Measurements from ENCODE around the gene LSM14A.
"Not testable (repeated sequence)": the region's sequence is repeated elsewhere in the genome, so short reads cannot be mapped to it uniquely, and the experiment has no call there.

Gene LSM14A

GRCh38 chr19:34188408-34188807 lies 16.1 kb downstream of the LSM14A start:
- Histone ChIP-seq H3K36me3 (ENCODE audit: insufficient read depth, low read length) (peaks cover 2% of the 10 kb centered on the region), H3K9me3 (ENCODE audit: low read length) (peaks cover 2% of the 10 kb centered on the region), H2AFZ (ENCODE audit: low read depth, low read length) (no peak overlapping the region), H3K4me1 (ENCODE audit: insufficient read depth, low read length) (no peaks in the 10 kb centered on the region), H3K4me3 (ENCODE audit: low read length) (no peak overlapping the region), H3K27me3 (ENCODE audit: insufficient read depth, low read length) (no peaks in the 10 kb centered on the region)

GRCh38 chr19:34189199-34189916 lies 17.1 kb downstream of the LSM14A start:
- Histone ChIP-seq H3K36me3 (ENCODE audit: insufficient read depth, low read length) (peaks cover 8% of the 10 kb centered on the region), H3K4me3 (ENCODE audit: low read length) (no peak overlapping the region), H3K9me3 (ENCODE audit: low read length) (peaks cover 2% of the 10 kb centered on the region)

GRCh38 chr19:34189917-34190425 lies 17.7 kb downstream of the LSM14A start:
- H3K9me3 ChIP-seq (ENCODE audit: low read length), result peaks cover 2% of the 10 kb centered on the region
- H3K36me3 ChIP-seq (ENCODE audit: insufficient read depth, low read length), result peaks cover 14% of the 10 kb centered on the region

More at GRCh38 chr19:34189199-34189916, 17.1 kb downstream of the LSM14A start:
- no peaks in the 10 kb centered on the region for H3K27me3 ChIP-seq (ENCODE audit: insufficient read depth, low read length)
- H3K4me1 ChIP-seq (ENCODE audit: insufficient read depth, low read length), result no peaks in the 10 kb centered on the region
- H2AFZ ChIP-seq (ENCODE audit: low read depth, low read length), result no peak overlapping the region

GRCh38 chr19:34191355-34191962 lies 19.2 kb downstream of the LSM14A start:
- H3K4me3 ChIP-seq (ENCODE audit: low read length), result no peak overlapping the region
- H3K4me1 ChIP-seq (ENCODE audit: insufficient read depth, low read length), result no peaks in the 10 kb centered on the region
- H3K36me3 ChIP-seq (ENCODE audit: insufficient read depth, low read length), result peaks cover 27% of the 10 kb centered on the region
- H2AFZ ChIP-seq (ENCODE audit: low read depth, low read length), result no peak overlapping the region
- H3K27me3 ChIP-seq (ENCODE audit: insufficient read depth, low read length), result no peaks in the 10 kb centered on the region
- H3K9me3 ChIP-seq (ENCODE audit: low read length), result peaks cover 2% of the 10 kb centered on the region

More at GRCh38 chr19:34189917-34190425, 17.7 kb downstream of the LSM14A start:
- Histone ChIP-seq H3K4me1 (ENCODE audit: insufficient read depth, low read length) (no peaks in the 10 kb centered on the region), H2AFZ (ENCODE audit: low read depth, low read length) (no peak overlapping the region), H3K27me3 (ENCODE audit: insufficient read depth, low read length) (no peaks in the 10 kb centered on the region), H3K4me3 (ENCODE audit: low read length) (no peak overlapping the region)

GRCh38 chr19:34193439-34193838 lies 21.1 kb downstream of the LSM14A start:
- no peaks in the 10 kb centered on the region for H3K4me1 ChIP-seq (ENCODE audit: insufficient read depth, low read length)
- no peak overlapping the region for H2AFZ ChIP-seq (ENCODE audit: low read depth, low read length)
- H3K36me3 ChIP-seq (ENCODE audit: insufficient read depth, low read length), result peaks cover 43% of the 10 kb centered on the region
- no peak overlapping the region for H3K4me3 ChIP-seq (ENCODE audit: low read length)
- peaks cover 2% of the 10 kb centered on the region for H3K9me3 ChIP-seq (ENCODE audit: low read length)
- no peaks in the 10 kb centered on the region for H3K27me3 ChIP-seq (ENCODE audit: insufficient read depth, low read length)

- H3K36me3 ChIP-seq (ENCODE audit: insufficient read depth, low read length), result peaks cover 45% of the 10 kb centered on the region
- H2AFZ ChIP-seq (ENCODE audit: low read depth, low read length), result no peak overlapping the region
- no peaks in the 10 kb centered on the region for H3K4me1 ChIP-seq (ENCODE audit: insufficient read depth, low read length)
- H3K27me3 ChIP-seq (ENCODE audit: insufficient read depth, low read length), result no peaks in the 10 kb centered on the region
- H3K4me3 ChIP-seq (ENCODE audit: low read length), result no peak overlapping the region
- peaks cover 2% of the 10 kb centered on the region for H3K9me3 ChIP-seq (ENCODE audit: low read length)
Measured at GRCh38 chr19:34193876-34194275, 21.6 kb downstream of the LSM14A start.

- no peak overlapping the region for H3K4me3 ChIP-seq (ENCODE audit: low read length)
- H3K4me1 ChIP-seq (ENCODE audit: insufficient read depth, low read length), result no peaks in the 10 kb centered on the region
- H3K27me3 ChIP-seq (ENCODE audit: insufficient read depth, low read length), result no peaks in the 10 kb centered on the region
- no peak overlapping the region for H2AFZ ChIP-seq (ENCODE audit: low read depth, low read length)
- H3K9me3 ChIP-seq (ENCODE audit: low read length), result peaks cover 4% of the 10 kb centered on the region
- H3K36me3 ChIP-seq (ENCODE audit: insufficient read depth, low read length), result peaks cover 69% of the 10 kb centered on the region
Measured at GRCh38 chr19:34201133-34201532, 28.8 kb downstream of the LSM14A start.

- peaks cover 69% of the 10 kb centered on the region for H3K36me3 ChIP-seq (ENCODE audit: insufficient read depth, low read length)
- H3K27me3 ChIP-seq (ENCODE audit: insufficient read depth, low read length); H2AFZ ChIP-seq (ENCODE audit: low read depth, low read length); H3K4me1 ChIP-seq (ENCODE audit: insufficient read depth, low read length); H3K9me3 ChIP-seq (ENCODE audit: low read length); H3K4me3 ChIP-seq (ENCODE audit: low read length): not testable (repeated sequence)
Measured at GRCh38 chr19:34205324-34205723, 33.0 kb downstream of the LSM14A start.

- H3K4me1 ChIP-seq (ENCODE audit: insufficient read depth, low read length), result no peaks in the 10 kb centered on the region
- peaks cover 77% of the 10 kb centered on the region for H3K36me3 ChIP-seq (ENCODE audit: insufficient read depth, low read length)
- H2AFZ ChIP-seq (ENCODE audit: low read depth, low read length), result no peak overlapping the region
- H3K4me3 ChIP-seq (ENCODE audit: low read length), result no peak overlapping the region
- no peaks in the 10 kb centered on the region for H3K9me3 ChIP-seq (ENCODE audit: low read length)
- H3K27me3 ChIP-seq (ENCODE audit: insufficient read depth, low read length), result no peaks in the 10 kb centered on the region
Measured at GRCh38 chr19:34208291-34208884, 36.1 kb downstream of the LSM14A start.

GRCh38 chr19:34209726-34210125 lies 37.4 kb downstream of the LSM14A start:
- Histone ChIP-seq H3K36me3 (ENCODE audit: insufficient read depth, low read length) (peaks cover 75% of the 10 kb centered on the region), H3K9me3 (ENCODE audit: low read length) (no peaks in the 10 kb centered on the region), H3K4me1 (ENCODE audit: insufficient read depth, low read length) (no peaks in the 10 kb centered on the region), H3K27me3 (ENCODE audit: insufficient read depth, low read length) (no peaks in the 10 kb centered on the region), H2AFZ (ENCODE audit: low read depth, low read length) (no peak overlapping the region), H3K4me3 (ENCODE audit: low read length) (no peak overlapping the region)

- no peaks in the 10 kb centered on the region for H3K4me1 ChIP-seq (ENCODE audit: insufficient read depth, low read length)
- H2AFZ ChIP-seq (ENCODE audit: low read depth, low read length), result no peak overlapping the region
- no peak overlapping the region for H3K4me3 ChIP-seq (ENCODE audit: low read length)
- H3K36me3 ChIP-seq (ENCODE audit: insufficient read depth, low read length), result peaks cover 69% of the 10 kb centered on the region
- H3K27me3 ChIP-seq (ENCODE audit: insufficient read depth, low read length), result no peaks in the 10 kb centered on the region
- no peaks in the 10 kb centered on the region for H3K9me3 ChIP-seq (ENCODE audit: low read length)
Measured at GRCh38 chr19:34213283-34213682, 41.0 kb downstream of the LSM14A start.

- H3K36me3 ChIP-seq (ENCODE audit: insufficient read depth, low read length), result peaks cover 69% of the 10 kb centered on the region
- H2AFZ ChIP-seq (ENCODE audit: low read depth, low read length), result no peak overlapping the region
- no peak overlapping the region for H3K4me3 ChIP-seq (ENCODE audit: low read length)
- H3K27me3 ChIP-seq (ENCODE audit: insufficient read depth, low read length), result no peaks in the 10 kb centered on the region
- H3K9me3 ChIP-seq (ENCODE audit: low read length), result no peaks in the 10 kb centered on the region
- no peaks in the 10 kb centered on the region for H3K4me1 ChIP-seq (ENCODE audit: insufficient read depth, low read length)
Measured at GRCh38 chr19:34214040-34214439, 41.7 kb downstream of the LSM14A start.

GRCh38 chr19:34215006-34215665 lies 42.8 kb downstream of the LSM14A start:
- H2AFZ ChIP-seq (ENCODE audit: low read depth, low read length), result no peak overlapping the region
- H3K4me1 ChIP-seq (ENCODE audit: insufficient read depth, low read length), result no peaks in the 10 kb centered on the region
- H3K27me3 ChIP-seq (ENCODE audit: insufficient read depth, low read length), result no peaks in the 10 kb centered on the region
- no peaks in the 10 kb centered on the region for H3K9me3 ChIP-seq (ENCODE audit: low read length)
- H3K4me3 ChIP-seq (ENCODE audit: low read length), result no peak overlapping the region
- H3K36me3 ChIP-seq (ENCODE audit: insufficient read depth, low read length), result peaks cover 68% of the 10 kb centered on the region

All from neuron (in vitro differentiated cells).